Tibial artery (tissue), 4 donors: ENCODE data around the gene AVPI1.

Source experiments
- DNase-seq, 2 donors: peaks; one replicate each; pipeline ENCODE4 v3.0.0-alpha.2; 2019
- H3K27ac ChIP-seq, 2 donors: fragments of 200-600 bp; sonication (generic) in 1 of 2; 1 replicate in 1 of 2; 2 replicates in 1 of 2; pipeline ENCODE4 v1.5.1; 2018 to 2019; ENCODE audit warnings: mild to moderate bottlenecking in 1 of 2
- H3K27me3 ChIP-seq, 2 donors: fragments of 200-600 bp; sonication (generic) in 1 of 2; one replicate each; pipeline versions ENCODE4 v1.5.1 to v1.6.0; 2016 to 2019
- H3K36me3 ChIP-seq, 3 donors: fragments of 200-600 bp; sonication (generic) in 2 of 3; one replicate each; pipeline ENCODE4 v1.5.1; 2016 to 2019; ENCODE audit warnings: mild to moderate bottlenecking in 2 of 3
- H3K4me1 ChIP-seq, 4 donors: fragments of 200-600 bp; sonication (generic) in 2 of 4; 1 replicate in 3 of 4; 2 replicates in 1 of 4; pipeline ENCODE4 v1.5.1; 2016 to 2019
- H3K4me3 ChIP-seq, 2 donors: fragments of 200-600 bp; sonication (generic) in 1 of 2; 1 replicate in 1 of 2; 2 replicates in 1 of 2; pipeline ENCODE4 v1.5.1; 2018 to 2019; ENCODE audit warnings: mild to moderate bottlenecking in 2 of 2
- H3K9me3 ChIP-seq, 3 donors: fragments of 200-600 bp; sonication (generic) in 1 of 3; one replicate each; pipeline ENCODE4 v1.5.1; 2016 to 2019
- CTCF ChIP-seq, 2 experiments: fragments of 200-600 bp in 1 of 2; fragments of 450-650 bp in 1 of 2; IDR thresholded peaks; one replicate each; pipeline ENCODE4 v1.5.1; 2017 to 2019; ENCODE audit warnings: antibody characterized with exemption in 2 of 2, mild to moderate bottlenecking in 1 of 2, moderate library complexity in 1 of 2
- intact Hi-C: fragments of 100-400 bp; cut with DNase I; formaldehyde crosslinking; loops from one replicate; pipeline ENCODE4 v1.15.0; 2023; ENCODE audit warnings: low total_unique reads

AVPI1 gene

GRCh38 chr10:97715259-97715874, 28.3 kb upstream of the AVPI1 start:
- Histone ChIP-seq H3K27me3 (no peaks in the 10 kb centered on the region), H3K4me3 (peak overlapping the region; percentile 71 to 78), H3K9me3 (no peaks in the 10 kb centered on the region), H3K4me1 (peaks cover 8 to 79% (median 66%) of the 10 kb centered on the region in 4 donors), H3K36me3 (peaks cover 18 to 20% (median 19%) of the 10 kb centered on the region in 3 donors), H3K27ac (peak overlapping the region; percentile 96 to 99)
- DNase-seq, result peak in 1 of 2 donors; percentile 45
- TF ChIP-seq CTCF (IDR thresholded peaks at IDR 0.05), result no peak
- intact Hi-C loops, result no loop called here

GRCh38 chr10:97714401-97715258, 27.6 kb upstream of the AVPI1 start:
- no peak for TF ChIP-seq CTCF (IDR thresholded peaks at IDR 0.05)
- Histone ChIP-seq H3K27ac (peak overlapping the region; percentile 96 to 99), H3K4me1 (peaks cover 8 to 85% (median 72%) of the 10 kb centered on the region in 4 donors), H3K36me3 (peaks cover 18 to 20% (median 19%) of the 10 kb centered on the region in 3 donors), H3K9me3 (no peaks in the 10 kb centered on the region), H3K27me3 (no peaks in the 10 kb centered on the region), H3K4me3 (peak overlapping the region; percentile 71 to 78)
- DNase-seq, result peak; percentile 90 to 94
- intact Hi-C loops, result no loop called here

- no peak for TF ChIP-seq CTCF (IDR thresholded peaks at IDR 0.05)
- peak overlapping the region; percentile 96 to 99 for H3K27ac ChIP-seq
- H3K27me3 ChIP-seq, result no peaks in the 10 kb centered on the region
- peaks cover 6 to 83% (median 71%) of the 10 kb centered on the region in 4 donors for H3K4me1 ChIP-seq
- intact Hi-C loops, result no loop called here
- H3K4me3 ChIP-seq, result peak overlapping the region; percentile 71 to 78
- DNase-seq, result peak; percentile 69 to 88
- H3K36me3 ChIP-seq, result peaks cover 13 to 19% (median 13%) of the 10 kb centered on the region in 3 donors
- no peaks in the 10 kb centered on the region for H3K9me3 ChIP-seq
Measured at GRCh38 chr10:97713826-97714400, 26.9 kb upstream of the AVPI1 start.

- Histone ChIP-seq H3K27me3 (no peaks in the 10 kb centered on the region), H3K27ac (peak within 1 kb of the TSS; percentile 96 to 99), H3K36me3 (peaks cover 8 to 16% (median 10%) of the 10 kb centered on the region in 3 donors), H3K4me3 (peak within 1 kb of the TSS; percentile 71 to 78), H3K9me3 (no peaks in the 10 kb centered on the region), H3K4me1 (peaks cover under 1 to 83% (median 68%) of the 10 kb centered on the region in 4 donors)
- peak; percentile 86 to 91 for DNase-seq
- intact Hi-C loops, result no loop called here
- TF ChIP-seq CTCF (IDR thresholded peaks at IDR 0.05), result no peak
Measured at GRCh38 chr10:97713339-97713825, 26.3 kb upstream of the AVPI1 start, which contains the start of gene MARVELD1. TSS of gene MARVELD1 (plus strand) at chr10:97713730. CDS start at chr10:97713877, 147 bp downstream.
